ENCODE data around the gene BNIPL. TPM values are rescaled to one million over a fixed set of nuclear protein-coding genes. Genes with fewer than 3 reads are reported as not detected.

Gene BNIPL
- total and polyA plus RNA-seq, 2 of the 13 experiments (the other 11 are each of a cell fraction or from before 2014, with no cell fraction given), result 0.40 to 1.1 TPM

GRCh38 chr1:151059109-151060006 is 23.0 kb downstream of the BNIPL start, which contains the start of gene CDC42SE1 (continued):
- TF ChIP-seq, protein P1, sequence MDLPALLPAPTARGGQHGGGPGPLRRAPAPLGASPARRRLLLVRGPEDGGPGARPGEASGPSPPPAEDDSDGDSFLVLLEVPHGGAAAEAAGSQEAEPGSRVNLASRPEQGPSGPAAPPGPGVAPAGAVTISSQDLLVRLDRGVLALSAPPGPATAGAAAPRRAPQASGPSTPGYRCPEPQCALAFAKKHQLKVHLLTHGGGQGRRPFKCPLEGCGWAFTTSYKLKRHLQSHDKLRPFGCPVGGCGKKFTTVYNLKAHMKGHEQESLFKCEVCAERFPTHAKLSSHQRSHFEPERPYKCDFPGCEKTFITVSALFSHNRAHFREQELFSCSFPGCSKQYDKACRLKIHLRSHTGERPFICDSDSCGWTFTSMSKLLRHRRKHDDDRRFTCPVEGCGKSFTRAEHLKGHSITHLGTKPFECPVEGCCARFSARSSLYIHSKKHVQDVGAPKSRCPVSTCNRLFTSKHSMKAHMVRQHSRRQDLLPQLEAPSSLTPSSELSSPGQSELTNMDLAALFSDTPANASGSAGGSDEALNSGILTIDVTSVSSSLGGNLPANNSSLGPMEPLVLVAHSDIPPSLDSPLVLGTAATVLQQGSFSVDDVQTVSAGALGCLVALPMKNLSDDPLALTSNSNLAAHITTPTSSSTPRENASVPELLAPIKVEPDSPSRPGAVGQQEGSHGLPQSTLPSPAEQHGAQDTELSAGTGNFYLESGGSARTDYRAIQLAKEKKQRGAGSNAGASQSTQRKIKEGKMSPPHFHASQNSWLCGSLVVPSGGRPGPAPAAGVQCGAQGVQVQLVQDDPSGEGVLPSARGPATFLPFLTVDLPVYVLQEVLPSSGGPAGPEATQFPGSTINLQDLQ (CRISPR knock-in tag; IDR thresholded peaks at IDR 0.05), result no peak
- TF ChIP-seq SIN3B (IDR thresholded peaks at IDR 0.05; ENCODE audit: low read length) (no peak), GZF1 (CRISPR knock-in tag; IDR thresholded peaks at IDR 0.05) (peak; percentile 56; the same call in 1 of the 2 replicates), RFX5 (IDR thresholded peaks at IDR 0.05; ENCODE audit: low read depth, low read length) (no peak), ZNF564 (CRISPR knock-in tag; IDR thresholded peaks at IDR 0.05) (no peak; the same call in 1 of the 2 replicates), E2F1 (CRISPR knock-in tag; IDR thresholded peaks at IDR 0.05) (peak; percentile 33; the same call in 1 of the 2 replicates), SOX5 (CRISPR knock-in tag; IDR thresholded peaks at IDR 0.05; ENCODE audit: borderline replicate concordance) (peak; percentile 54; the same call in 1 of the 2 replicates), TBL1XR1 (IDR thresholded peaks at IDR 0.05; ENCODE audit: borderline replicate concordance, low read length, partially characterized antibody) (no peak), ZNF496 (CRISPR knock-in tag; IDR thresholded peaks at IDR 0.05; ENCODE audit: insufficient replicate concordance) (no peak), HOXD1 (CRISPR knock-in tag; IDR thresholded peaks at IDR 0.05) (0 out of 2 replicates have a peak, but pooled peaks have one; percentile 36), ZKSCAN5 (CRISPR knock-in tag; IDR thresholded peaks at IDR 0.05) (no peak), SRF (IDR thresholded peaks at IDR 0.05; ENCODE audit: low read depth, low read length) (no peak), ZNF3 (CRISPR knock-in tag; IDR thresholded peaks at IDR 0.05) (no peak), SMARCC2 (IDR thresholded peaks at IDR 0.05) (no peak), HNF1A (IDR thresholded peaks at IDR 0.05; ENCODE audit: low read depth) (no peak), HNF1A (CRISPR knock-in tag; IDR thresholded peaks at IDR 0.05; ENCODE audit: borderline replicate concordance) (peak; percentile 40; the same call in 1 of the 2 replicates), ZKSCAN8 (CRISPR knock-in tag; IDR thresholded peaks at IDR 0.05; ENCODE audit: borderline replicate concordance) (no peak), ZFAT (CRISPR knock-in tag; conservative IDR thresholded peaks at IDR 0.05) (no peak), ZNF230 (CRISPR knock-in tag; IDR thresholded peaks at IDR 0.05) (peak; percentile 65; the same call in 1 of the 2 replicates), JUNB (CRISPR knock-in tag; IDR thresholded peaks at IDR 0.05; ENCODE audit: borderline replicate concordance) (no peak)
- TF ChIP-seq, protein P2, sequence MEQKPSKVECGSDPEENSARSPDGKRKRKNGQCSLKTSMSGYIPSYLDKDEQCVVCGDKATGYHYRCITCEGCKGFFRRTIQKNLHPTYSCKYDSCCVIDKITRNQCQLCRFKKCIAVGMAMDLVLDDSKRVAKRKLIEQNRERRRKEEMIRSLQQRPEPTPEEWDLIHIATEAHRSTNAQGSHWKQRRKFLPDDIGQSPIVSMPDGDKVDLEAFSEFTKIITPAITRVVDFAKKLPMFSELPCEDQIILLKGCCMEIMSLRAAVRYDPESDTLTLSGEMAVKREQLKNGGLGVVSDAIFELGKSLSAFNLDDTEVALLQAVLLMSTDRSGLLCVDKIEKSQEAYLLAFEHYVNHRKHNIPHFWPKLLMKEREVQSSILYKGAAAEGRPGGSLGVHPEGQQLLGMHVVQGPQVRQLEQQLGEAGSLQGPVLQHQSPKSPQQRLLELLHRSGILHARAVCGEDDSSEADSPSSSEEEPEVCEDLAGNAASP (CRISPR knock-in tag; IDR thresholded peaks at IDR 0.05; ENCODE audit: borderline replicate concordance), result peak; percentile 77
